RKO (cell line): Measurements from ENCODE around the gene NRXN2.
"Not testable (repeated sequence)": the region's sequence is repeated elsewhere in the genome, so short reads cannot be mapped to it uniquely, and the experiment has no call there.

Source experiments
- DNase-seq: peaks from one replicate; pipeline ENCODE4 v3.0.0-alpha.2; 2016; ENCODE audit warnings: low spot score

Gene NRXN2

DNA sequence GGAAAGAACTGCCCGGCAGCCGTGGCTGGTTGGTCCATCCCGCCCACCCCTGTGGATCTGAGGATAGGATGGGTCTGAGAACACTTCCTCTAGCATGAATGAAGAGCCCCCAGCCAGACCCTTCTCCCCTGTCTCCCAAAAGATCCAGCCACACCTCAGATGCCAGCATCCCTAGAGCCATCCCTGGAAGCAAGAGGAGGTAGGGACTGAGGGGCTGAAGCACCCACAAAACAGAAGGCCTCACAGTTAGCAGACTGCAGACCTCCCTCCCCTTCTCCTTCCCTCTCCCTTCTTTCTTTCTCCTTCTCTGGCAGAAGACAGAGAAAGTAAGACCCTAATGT lies 1.7 kb downstream of the NRXN2 start:
- DNase-seq = no peak

GRCh38 chr11:64720640-64721358 lies 2.2 kb downstream of the NRXN2 start:
- DNase-seq = no peak

GRCh38 chr11:64720167-64720566 lies 2.8 kb downstream of the NRXN2 start:
- no peak for DNase-seq

GRCh38 chr11:64719406-64719805 lies 3.6 kb downstream of the NRXN2 start:
- DNase-seq = no peak

- no peak for DNase-seq
These were observed 4.2 kb downstream of the NRXN2 start for GRCh38 chr11:64718780-64719124.

- no peak for DNase-seq
These were observed 4.8 kb downstream of the NRXN2 start for GRCh38 chr11:64718084-64718779.

DNA sequence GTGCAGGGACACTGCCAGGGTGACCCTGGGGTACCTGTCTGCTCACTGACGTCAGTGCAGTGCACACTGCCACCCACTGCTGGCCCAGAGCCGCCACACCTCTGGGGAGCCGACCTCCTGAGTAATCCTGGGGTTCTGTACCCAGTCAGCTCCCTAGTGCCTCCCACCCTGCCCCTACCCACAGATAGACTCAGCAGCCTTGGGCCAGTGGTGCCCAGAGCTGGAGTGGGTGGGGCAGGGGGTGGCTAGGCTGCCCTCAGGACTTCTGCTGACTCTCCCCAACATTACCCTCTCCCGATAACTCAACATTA lies 5.8 kb downstream of the NRXN2 start:
- DNase-seq = no peak

DNA sequence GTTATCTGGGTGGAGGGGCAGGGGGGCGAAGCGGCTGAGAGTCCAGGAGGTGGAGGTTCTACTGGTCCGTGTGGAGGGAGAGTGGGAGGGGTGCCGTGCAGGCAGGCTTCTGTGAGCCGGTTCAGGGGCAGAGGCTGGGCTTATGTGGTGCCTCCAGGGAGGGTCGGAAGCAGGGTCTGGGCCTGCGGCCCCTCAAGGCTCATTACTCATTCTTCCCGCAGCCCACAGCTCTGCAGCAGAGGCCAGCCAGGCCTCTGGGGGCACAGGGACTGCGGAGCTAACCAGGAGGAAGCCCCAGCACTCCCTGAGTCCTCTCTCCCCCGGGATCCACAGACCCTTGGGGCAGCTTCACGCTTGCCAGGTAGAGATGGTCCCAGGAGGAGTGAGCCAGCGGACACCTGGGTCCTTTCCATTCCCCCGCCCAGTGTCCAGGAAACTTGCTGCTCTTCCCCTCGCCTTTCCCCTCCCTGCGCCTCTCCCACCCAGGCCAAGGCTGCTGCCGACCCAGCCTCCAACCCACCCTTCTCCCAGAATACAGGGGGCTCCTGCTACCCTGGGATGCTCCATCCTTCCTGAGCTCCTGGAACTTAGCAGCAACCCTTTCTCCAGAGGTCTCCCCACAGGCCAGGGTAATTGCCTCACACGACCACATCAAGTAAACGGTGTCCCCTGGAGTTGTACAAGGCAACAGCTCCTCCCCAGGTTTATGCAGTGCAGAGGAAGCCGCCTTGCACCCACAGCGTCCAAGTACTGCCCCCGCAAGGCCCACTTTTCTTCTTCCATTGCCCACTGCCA lies 6.3 kb downstream of the NRXN2 start:
- DNase-seq = no peak

DNA sequence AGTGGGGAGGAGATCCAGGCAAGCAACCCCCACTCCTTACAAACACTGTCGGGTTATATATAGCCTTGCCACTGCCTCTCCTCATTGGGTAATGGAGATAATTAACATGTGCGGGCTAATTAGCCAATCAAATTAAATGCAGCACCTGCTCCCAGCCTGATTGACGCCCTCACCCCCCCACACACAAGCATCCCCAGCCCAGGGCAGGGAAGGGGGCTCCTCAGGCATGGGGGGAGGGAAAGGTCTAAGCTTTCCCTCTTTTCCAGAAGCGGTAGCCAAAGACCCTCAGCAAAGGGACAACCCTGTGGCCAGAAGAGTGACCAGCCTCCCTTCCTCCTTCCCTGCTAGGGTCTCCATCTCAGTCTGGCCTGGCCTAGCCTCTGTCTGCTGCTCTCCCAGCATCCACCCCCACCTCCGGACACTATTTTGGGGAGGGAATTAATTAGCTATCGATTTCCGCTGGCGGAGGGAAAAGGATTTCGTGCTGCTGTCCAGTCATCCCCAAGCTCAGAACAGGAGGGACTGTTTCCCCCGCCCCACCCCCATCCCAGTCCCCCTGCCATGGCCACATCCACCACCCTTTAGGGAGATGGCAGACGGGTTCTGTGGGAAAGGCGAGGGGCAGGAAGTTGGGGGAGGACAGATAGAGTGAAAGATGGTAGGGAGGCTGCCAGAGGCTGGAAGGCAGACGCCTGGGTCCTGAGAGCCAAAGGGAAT lies 7.1 kb downstream of the NRXN2 start:
- DNase-seq = no peak

GRCh38 chr11:64715110-64715509 lies 7.9 kb downstream of the NRXN2 start:
- DNase-seq = no peak

- DNase-seq = no peak
These were observed 8.3 kb downstream of the NRXN2 start for GRCh38 chr11:64714666-64715065.

DNA sequence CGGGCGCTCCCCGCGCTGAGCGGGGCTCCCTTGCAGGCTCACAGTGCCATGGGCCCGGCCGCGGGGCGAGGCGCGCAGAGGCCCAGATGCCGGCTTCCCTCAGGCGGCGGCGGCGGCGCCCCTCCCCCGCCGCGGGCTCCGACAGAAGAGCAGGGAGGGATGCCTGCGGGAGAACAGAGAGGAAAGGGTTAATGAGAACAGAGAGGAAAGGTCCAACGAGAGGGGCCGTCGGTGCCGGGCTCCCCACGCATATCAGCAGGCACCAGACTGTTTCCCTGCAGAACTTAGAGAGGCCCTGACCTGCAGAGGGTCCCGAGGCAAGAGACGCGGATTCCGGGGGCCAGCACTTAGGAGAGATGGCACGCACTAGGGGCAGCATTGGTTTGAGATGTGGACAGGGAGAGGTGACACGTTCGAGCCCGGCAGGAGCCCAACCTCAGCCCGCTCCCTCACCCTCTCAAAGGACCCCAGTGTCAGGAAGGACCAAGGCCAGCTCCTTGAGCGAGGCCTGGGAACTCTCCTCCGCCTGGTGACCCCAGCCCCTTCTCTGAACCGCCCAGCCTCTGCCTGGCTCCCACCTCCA lies 9.1 kb downstream of the NRXN2 start:
- no peak for DNase-seq

- no peak for DNase-seq
These were observed 9.8 kb downstream of the NRXN2 start for GRCh38 chr11:64713016-64713707.

DNA sequence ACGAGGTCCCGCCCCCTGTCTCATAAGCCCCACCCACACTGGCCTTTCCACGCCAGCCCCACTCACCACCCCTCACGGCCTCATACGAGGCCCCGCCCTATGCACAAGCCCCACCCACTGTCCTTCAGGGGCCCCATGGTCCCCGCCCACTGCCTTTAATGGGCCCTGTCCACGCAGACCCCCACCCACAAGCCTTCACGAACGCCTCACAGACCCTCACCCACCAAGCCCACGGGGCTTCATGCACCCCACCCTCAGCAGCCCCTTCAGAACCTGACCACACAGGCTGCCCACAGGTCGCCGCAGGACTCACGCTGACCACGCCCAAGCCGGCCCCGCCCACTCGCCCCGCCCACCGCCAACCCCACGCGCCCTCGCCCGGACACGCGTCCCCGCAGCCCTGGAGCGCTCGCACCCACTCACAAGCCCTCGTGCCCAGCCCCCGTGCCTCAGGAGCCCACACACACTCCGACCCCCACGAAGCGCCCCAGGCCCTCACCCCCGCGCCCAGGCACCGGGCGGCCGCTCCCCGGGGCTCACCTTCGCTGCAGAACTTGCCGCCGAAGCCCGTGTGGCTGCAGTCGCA lies 10.5 kb downstream of the NRXN2 start:
- no peak for DNase-seq

GRCh38 chr11:64711956-64712362 lies 11.0 kb downstream of the NRXN2 start:
- no peak for DNase-seq

DNA sequence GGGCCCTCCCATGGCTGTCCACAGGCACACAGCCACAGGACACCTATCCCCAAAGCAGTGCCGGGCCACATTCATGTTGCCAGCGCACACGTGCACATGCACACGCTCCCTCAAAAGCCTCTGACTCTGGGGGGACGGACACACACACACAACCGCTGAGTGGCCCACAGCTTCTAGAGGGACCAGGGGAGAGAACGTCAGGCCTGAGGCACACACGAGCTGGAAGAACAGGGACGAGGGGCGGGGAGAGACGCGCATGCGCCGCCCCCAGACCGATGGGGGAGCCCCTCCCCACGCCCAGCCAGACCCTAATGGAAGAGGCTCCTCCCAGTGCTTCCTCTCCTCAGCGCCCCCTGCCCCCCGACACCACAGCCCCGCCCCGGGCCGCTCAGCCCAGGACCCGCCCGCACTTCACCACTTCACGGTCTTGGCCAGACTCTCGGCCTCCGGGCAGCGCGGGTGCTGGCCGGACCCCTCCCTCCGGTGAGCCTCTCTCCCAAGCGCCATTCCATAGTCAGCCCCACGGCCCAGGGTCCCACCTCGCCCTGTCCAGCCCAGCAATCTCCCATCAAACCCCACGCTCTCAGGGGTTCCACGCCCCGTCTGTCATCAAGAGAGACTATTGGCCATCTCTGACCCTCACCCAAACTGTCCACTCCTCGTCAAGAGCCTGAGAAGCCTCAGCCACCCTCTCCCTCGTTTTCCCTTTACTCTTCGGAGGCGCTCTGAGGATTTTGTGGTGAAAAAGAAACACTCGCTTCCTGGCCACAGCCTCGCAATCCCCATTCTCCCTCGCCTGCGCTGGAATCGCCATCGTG lies 11.7 kb downstream of the NRXN2 start:
- DNase-seq = no peak

DNA sequence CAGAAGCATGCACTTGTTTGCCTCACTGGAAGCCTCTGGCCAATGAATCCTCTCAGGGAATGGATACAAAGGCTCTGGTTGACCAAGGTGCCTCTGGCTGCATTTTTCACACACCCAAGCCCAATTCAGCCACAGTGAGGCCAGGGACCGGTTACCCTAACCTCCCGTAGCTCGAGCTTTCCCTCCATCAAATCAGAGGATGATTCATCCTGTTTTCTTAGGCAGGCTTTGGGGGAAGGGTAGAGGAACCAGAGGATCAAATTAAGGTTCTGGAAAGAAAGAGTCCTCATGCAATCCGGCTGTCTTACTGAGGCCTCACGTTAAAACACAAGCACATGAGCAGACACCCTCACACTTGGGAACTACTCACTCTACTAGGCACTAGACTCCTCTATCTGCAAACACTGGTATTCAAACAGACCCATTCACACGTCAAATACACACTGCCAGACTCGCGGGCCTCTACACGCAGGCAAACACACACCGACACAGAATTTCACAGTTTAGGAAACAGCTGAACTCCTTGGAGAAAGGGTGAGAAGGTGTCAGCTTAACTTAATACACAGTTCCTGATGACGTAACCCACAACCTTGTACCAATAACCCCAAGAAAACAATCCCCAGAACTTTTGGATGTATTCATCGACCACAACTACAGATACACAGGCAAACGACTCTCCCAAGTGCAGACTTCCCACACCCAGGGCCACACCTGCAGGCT lies 12.4 kb downstream of the NRXN2 start:
- DNase-seq = no peak

- DNase-seq = no peak
These were observed 17.5 kb downstream of the NRXN2 start for GRCh38 chr11:64705501-64705900.

DNA sequence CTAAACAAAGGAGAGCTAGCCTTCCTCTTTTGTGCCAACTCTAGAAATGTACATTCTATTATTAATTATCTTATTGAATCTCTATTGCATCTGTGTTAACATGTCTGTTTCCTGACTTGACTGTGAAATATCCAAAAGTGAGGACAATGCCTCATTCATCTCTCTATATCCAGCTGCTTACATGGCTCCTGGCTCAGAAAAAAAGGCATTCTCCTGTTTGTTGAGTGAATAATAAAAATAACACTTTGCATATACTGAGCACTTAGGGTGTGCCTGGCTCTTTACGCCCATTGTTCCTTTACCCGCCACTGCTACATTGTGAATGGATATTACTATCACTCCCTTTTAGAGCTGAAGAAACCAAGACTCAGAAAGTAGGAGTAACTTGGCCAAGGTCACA lies 19.9 kb downstream of the NRXN2 start:
- no peak for DNase-seq

- DNase-seq = not testable (repeated sequence)
These were observed 21.0 kb downstream of the NRXN2 start for GRCh38 chr11:64701956-64702355.
